SJSA1 (cell line): ENCODE measurements around the gene SLC25A4. TPM values are rescaled to one million over a fixed set of nuclear protein-coding genes. Genes with fewer than 3 reads are reported as not detected.
A peak's percentile ranks its signal among the peaks of the same experiment; 100 is the strongest.
"Not testable (repeated sequence)": the region's sequence is repeated elsewhere in the genome, so short reads cannot be mapped to it uniquely, and the experiment has no call there.

Experiments
- DNase-seq, 2 experiments: peaks; one replicate each; pipeline ENCODE4 v3.0.0-alpha.2; 2015 to 2020; ENCODE audit warnings: low spot score in 2 of 2, low read depth in 1 of 2
- H3K27ac ChIP-seq: fragments of 250-450 bp; sonication (Bioruptor Pico); 2 replicates; pipeline ENCODE4 v1.5.1; 2020; ENCODE audit warnings: mild to moderate bottlenecking, moderate library complexity
- H3K27me3 ChIP-seq: fragments of 250-450 bp; sonication (Bioruptor Pico); replicated peaks from 2 replicates; pipeline ENCODE4 v1.5.1; 2020; ENCODE audit warnings: mild to moderate bottlenecking, moderate library complexity
- H3K36me3 ChIP-seq: fragments of 250-450 bp; sonication (Bioruptor Pico); 2 replicates; pipeline ENCODE4 v1.5.1; 2020; ENCODE audit warnings: mild to moderate bottlenecking
- H3K4me1 ChIP-seq: fragments of 250-450 bp; sonication (Bioruptor Pico); replicated peaks from 2 replicates; pipeline ENCODE4 v1.6.1; 2021; ENCODE audit warnings: mild to moderate bottlenecking
- H3K4me3 ChIP-seq: fragments of 250-450 bp; sonication (Bioruptor Pico); 2 replicates; pipeline ENCODE4 v1.5.1; 2020; ENCODE audit warnings: mild to moderate bottlenecking
- H3K9me3 ChIP-seq: fragments of 250-450 bp; sonication (Bioruptor Pico); replicated peaks from 2 replicates; pipeline ENCODE4 v1.5.1; 2020; ENCODE audit warnings: mild to moderate bottlenecking
- total RNA-seq: library from RNA; depleted of rRNA; stranded (reverse); fragments of >200 nt; shearing (Covaris generic); gene quantifications from 2 replicates; pipeline ENCODE4 v1.2.3, GENCODE V29; 2014

Gene SLC25A4
- total RNA-seq, 1 experiment from 2014 or later: 13.2 TPM

DNA sequence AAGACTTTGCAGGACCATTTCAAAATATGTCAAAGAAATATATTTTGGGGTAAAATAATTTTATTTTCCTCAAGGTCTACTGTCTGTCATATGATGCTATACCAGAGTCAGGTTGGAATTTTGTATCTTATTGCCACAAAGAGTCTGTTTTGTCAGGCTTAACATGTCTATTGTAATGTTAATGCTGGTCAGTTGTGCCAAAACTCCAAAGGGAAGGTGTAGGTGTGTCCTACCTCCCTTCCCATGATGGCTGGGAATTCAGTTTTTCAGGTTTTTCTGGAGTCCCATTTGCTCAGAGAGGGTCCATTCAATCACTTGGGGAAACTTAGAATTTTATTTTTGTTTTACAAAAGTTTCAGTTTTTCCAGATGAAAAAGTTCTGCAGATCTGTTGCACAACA, 33.3 kb upstream of the SLC25A4 start:
- DNase-seq: no peak
- Histone ChIP-seq H3K27ac (no peak overlapping the region), H3K36me3 (no peaks in the 10 kb centered on the region), H3K9me3 (0 out of 2 replicates have a peak, but pooled peaks cover 2% of the 10 kb centered on the region), H3K27me3 (no peaks in the 10 kb centered on the region; the same call in 1 of the 2 replicates), H3K4me3 (no peak overlapping the region), H3K4me1 (peaks cover 24% of the 10 kb centered on the region)

DNA sequence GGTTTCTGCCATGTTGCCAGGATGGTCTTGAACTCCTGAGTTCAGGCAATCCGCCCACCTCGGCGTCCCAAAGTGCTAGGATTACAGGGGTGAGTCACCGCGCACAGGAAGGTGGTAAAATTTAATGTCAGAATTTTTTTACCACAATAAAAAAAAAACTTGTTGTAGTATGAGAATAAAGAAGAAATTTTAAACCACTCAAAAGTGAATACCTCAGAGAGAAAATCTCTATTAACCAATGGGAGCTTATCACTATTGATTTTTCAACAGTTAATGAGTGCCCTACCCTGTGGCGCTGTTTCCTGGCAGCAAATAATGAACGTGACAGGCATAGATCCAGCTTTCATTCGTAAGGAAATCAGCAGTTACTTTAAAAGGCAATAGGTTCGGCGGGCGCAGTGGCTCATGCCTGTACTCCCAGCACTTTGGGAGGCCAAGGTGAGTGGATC, 32.7 kb upstream of the SLC25A4 start:
- no peak overlapping the region for H3K4me3 ChIP-seq
- no peaks in the 10 kb centered on the region for H3K36me3 ChIP-seq
- no peaks in the 10 kb centered on the region; the same call in 1 of the 2 replicates for H3K27me3 ChIP-seq
- H3K9me3 ChIP-seq: 0 out of 2 replicates have a peak, but pooled peaks cover 2% of the 10 kb centered on the region
- peaks cover 24% of the 10 kb centered on the region for H3K4me1 ChIP-seq
- no peak for DNase-seq
- no peak overlapping the region for H3K27ac ChIP-seq

DNA sequence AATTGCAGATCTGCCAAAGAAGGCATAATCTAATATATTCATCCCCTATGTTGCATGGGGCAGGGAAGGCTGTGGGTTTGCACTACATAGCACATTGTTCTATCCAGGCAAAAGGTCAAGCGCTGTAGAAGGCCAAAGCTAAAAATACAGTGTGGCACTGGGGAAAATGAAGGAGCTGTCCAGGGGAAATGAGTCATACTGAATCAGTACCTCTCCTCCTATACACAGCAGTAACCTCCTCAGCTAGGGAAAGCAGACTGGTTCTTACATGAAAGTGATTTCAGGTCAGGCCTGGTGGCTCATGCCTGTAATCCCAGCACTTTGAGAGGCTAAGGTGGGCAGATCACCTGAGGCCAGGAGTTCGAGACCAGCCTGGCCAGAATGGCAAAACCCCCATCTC, 31.0 kb upstream of the SLC25A4 start:
- Histone ChIP-seq H3K27ac (no peak overlapping the region), H3K27me3 (no peaks in the 10 kb centered on the region; the same call in 1 of the 2 replicates), H3K4me1 (peaks cover 24% of the 10 kb centered on the region), H3K36me3 (no peaks in the 10 kb centered on the region), H3K9me3 (0 out of 2 replicates have a peak, but pooled peaks cover 2% of the 10 kb centered on the region), H3K4me3 (no peak overlapping the region)
- DNase-seq: peak; percentile 76 to 81

DNA sequence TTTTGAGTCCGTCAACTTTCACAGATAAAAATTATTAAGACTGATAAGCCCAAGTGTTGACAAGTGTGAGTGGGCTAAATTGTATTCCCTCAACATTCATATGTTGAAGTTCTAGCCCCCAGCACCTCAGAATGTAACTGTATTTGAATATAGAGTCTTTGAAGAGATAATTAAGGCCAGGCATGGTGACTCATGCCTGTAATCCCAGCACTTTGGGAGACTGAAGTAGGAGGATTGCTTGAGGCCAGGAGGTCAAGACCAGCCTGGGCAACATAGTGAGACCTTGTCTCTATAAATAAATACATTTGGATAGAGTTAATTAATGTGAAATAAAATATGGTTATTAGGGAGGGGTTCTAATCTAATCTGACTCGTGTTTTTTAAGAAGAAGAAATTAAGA, 29.7 kb upstream of the SLC25A4 start:
- Histone ChIP-seq H3K4me1 (peaks cover 24% of the 10 kb centered on the region), H3K36me3 (no peaks in the 10 kb centered on the region), H3K27me3 (no peaks in the 10 kb centered on the region; the same call in 1 of the 2 replicates), H3K4me3 (no peak overlapping the region), H3K27ac (no peak overlapping the region), H3K9me3 (0 out of 2 replicates have a peak, but pooled peaks cover 2% of the 10 kb centered on the region)
- no peak for DNase-seq

DNA sequence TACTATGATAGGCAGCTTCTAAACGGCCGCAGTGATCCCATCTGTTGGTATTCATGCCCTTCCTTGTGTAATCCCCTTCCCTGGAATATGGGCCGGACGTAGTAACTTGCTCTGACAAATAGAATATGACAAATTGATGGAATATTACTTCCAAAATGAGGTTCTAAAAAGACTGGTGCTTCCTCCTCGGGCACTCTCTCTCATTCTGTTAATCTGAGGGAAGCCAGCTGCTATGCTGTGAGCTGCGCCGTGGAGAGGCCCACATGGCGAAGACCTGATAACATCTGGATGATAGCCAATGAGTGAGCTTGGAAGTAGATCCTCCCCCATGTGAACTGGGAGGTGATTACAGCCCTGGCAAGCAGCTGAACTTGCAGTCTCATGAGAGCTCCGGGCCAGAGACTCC, 27.2 kb upstream of the SLC25A4 start:
- Histone ChIP-seq H3K9me3 (no peaks in the 10 kb centered on the region), H3K27ac (no peak overlapping the region)
- no peak for DNase-seq

DNA sequence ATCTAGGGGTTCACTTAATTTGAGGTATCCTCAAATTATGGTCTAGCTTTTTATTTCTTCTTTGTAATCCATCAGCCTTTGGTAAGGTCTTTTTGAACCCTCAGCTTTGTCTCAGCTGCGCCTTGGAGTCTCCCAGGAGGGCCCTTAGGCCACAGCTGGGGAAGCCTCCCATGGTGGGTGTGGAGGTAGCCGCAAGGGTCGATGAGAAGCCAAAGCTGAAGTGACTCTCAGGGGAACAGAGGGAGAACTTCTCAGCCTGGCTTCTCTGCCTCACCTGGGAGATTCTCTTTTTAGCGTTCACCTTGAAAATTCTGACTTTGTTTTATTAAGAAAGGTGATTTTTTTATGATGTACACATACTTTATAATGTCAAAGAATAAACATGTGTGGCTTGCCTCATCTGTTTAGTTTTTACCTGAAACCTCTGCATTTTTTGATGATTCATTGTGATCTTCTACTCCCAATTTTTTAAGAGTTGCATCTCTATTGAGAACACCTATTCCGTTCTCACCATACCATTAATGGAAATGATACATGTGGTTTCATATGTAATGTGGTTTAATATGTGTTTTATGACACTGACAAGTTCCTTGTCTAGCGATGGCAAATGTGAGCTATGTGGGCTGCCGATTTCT, 25.6 kb upstream of the SLC25A4 start:
- H3K9me3 ChIP-seq: no peaks in the 10 kb centered on the region

More for the DNA sequence above, 27.2 kb upstream of the SLC25A4 start:
- peaks cover 24% of the 10 kb centered on the region for H3K4me1 ChIP-seq
- H3K36me3 ChIP-seq: no peaks in the 10 kb centered on the region
- H3K4me3 ChIP-seq: no peak overlapping the region
- no peaks in the 10 kb centered on the region for H3K27me3 ChIP-seq

DNA sequence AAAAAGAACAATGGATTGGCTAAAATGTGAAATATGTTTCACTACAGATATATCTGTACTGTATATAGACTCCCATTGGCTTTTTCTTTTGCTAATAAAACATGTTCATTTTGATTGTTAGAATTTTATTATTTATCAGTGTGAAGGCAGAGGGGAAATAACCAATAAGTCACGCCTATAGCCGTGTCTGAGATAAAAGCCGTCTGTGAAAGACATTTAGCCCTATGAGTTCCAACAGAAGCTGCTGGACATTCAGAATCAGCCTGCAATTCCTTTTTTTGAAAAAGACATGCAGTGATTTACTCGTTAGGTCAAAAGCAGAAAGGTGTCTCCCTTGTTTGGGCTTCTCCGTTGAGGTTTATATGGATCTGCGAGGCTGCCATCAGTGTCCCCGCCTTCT, 24.2 kb upstream of the SLC25A4 start:
- peaks cover 5% of the 10 kb centered on the region; the same call in 1 of the 2 replicates for H3K27me3 ChIP-seq

More for the DNA sequence above, 25.6 kb upstream of the SLC25A4 start:
- Histone ChIP-seq H3K36me3 (no peaks in the 10 kb centered on the region), H3K4me3 (no peak overlapping the region), H3K27ac (no peak overlapping the region), H3K4me1 (peaks cover 17% of the 10 kb centered on the region), H3K27me3 (no peaks in the 10 kb centered on the region)
- DNase-seq: no peak

DNA sequence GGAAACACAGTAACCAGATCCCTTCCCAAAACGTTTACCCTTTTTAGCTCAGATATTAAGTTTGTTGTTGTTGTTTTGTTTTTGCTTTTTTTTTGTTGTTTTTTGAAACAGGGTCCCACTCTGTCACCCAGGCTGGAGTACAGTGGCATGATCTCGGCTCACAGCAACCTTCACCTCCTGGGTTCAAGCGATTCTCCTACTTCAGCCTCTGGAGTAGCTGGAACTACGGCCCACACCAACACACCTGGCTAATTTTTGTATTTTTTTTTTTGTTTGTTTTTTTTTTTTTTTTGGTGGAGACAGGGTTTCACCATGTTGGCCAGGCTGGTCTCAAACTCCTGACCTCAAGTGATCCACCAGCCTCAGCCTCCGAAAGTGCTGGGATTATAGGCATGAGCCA, 23.6 kb upstream of the SLC25A4 start:
- H3K4me3 ChIP-seq, H3K27ac ChIP-seq, H3K27me3 ChIP-seq, H3K36me3 ChIP-seq, H3K9me3 ChIP-seq, DNase-seq, H3K4me1 ChIP-seq: not testable (repeated sequence)

More for the DNA sequence above, 24.2 kb upstream of the SLC25A4 start:
- no peak for DNase-seq
- Histone ChIP-seq H3K9me3 (no peaks in the 10 kb centered on the region), H3K27ac (no peak overlapping the region), H3K4me1 (peaks cover 4% of the 10 kb centered on the region; the same call in 1 of the 2 replicates), H3K36me3 (no peaks in the 10 kb centered on the region), H3K4me3 (no peak overlapping the region)

DNA sequence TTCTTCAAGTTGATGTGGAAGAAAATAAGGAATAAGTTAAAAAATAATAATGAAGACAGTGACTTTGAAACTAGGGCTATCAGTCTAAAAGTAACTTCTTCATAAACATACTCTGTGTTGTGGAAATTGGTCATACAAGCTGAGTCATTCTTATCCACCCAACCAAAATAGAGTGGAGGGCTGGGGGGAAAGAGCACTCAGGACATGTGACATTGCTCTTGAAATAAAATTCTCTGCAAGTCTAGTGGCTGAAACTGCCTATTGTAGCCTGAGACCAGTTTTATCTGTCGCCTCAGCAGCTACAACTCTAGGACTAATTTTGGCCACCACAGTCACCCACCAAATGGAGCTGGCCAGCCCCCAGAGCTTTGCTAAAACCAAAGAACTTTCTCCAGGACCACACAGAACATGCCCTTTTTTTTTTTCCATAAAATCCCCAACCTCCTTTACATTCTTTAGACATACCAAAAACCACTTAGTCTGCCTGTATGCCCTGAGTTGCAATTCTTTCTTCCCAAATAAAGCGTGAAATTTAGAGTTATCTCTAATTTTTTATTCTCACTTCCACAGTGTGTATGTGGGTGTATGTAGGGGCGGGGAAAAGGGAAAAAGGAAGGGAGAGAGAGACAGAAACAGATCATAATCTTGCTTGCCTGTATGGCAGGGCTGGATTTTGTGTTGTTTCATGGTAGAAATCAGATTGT, 23.0 kb upstream of the SLC25A4 start:
- no peak for DNase-seq

DNA sequence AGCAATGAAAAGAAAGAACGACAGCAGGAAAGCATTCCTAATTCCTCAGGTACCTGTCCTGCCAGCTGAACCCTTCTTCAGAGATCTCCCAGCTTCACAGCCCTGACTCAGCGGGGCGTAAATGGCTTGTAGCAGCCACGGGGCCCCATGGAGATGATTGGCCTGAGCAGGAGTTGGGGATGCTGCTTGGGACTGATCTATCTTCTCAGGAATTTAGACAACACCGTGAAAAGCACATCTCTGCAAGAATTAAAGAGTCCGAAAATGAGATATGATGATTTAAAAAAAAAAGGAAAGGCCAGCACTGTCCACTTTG, 22.5 kb upstream of the SLC25A4 start:
- no peaks in the 10 kb centered on the region for H3K36me3 ChIP-seq
- no peaks in the 10 kb centered on the region for H3K9me3 ChIP-seq
- no peaks in the 10 kb centered on the region for H3K4me1 ChIP-seq
- H3K27me3 ChIP-seq: peaks cover 8% of the 10 kb centered on the region; the same call in 1 of the 2 replicates
- DNase-seq: no peak
- H3K4me3 ChIP-seq: no peak overlapping the region
- H3K27ac ChIP-seq: no peak overlapping the region

More for the DNA sequence above, 23.0 kb upstream of the SLC25A4 start:
- Histone ChIP-seq H3K4me3 (no peak overlapping the region), H3K9me3 (no peaks in the 10 kb centered on the region), H3K36me3 (no peaks in the 10 kb centered on the region), H3K27me3 (peaks cover 8% of the 10 kb centered on the region; the same call in 1 of the 2 replicates), H3K4me1 (no peaks in the 10 kb centered on the region), H3K27ac (no peak overlapping the region)

DNA sequence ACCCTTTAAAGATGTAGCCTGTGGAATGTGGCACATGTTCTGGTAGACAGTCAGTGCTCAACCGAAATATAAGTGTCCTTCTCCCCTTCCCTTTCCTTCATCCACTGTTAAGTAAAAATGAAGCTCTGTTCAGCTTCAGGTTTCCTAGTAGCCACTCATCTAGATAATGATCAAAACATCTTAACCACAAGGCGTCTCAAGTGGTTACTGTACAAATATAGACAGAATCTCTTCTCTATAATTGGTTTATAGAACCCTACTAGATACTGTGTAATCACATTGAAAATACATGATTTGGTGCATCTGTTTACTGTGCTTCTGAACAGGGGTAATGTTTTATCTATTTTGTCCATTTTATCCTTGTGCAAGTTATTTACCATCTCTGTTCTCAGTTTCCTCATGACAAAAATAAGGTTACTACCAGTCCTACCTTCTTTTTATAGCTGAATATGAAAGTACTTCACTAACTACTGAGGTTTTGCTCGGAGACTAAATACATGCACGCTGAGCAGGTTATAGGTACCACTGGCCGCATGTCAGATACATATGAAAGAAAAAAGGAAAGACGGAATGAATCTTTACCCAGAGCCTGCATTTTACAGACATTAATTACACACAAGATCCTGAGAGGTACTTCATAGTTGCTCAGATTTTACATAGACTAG, 20.3 kb upstream of the SLC25A4 start:
- Histone ChIP-seq H3K36me3 (no peaks in the 10 kb centered on the region), H3K27ac (no peak overlapping the region), H3K4me3 (no peak overlapping the region), H3K4me1 (peaks cover 5% of the 10 kb centered on the region), H3K9me3 (no peaks in the 10 kb centered on the region), H3K27me3 (peaks cover 18% of the 10 kb centered on the region)
- no peak for DNase-seq

DNA sequence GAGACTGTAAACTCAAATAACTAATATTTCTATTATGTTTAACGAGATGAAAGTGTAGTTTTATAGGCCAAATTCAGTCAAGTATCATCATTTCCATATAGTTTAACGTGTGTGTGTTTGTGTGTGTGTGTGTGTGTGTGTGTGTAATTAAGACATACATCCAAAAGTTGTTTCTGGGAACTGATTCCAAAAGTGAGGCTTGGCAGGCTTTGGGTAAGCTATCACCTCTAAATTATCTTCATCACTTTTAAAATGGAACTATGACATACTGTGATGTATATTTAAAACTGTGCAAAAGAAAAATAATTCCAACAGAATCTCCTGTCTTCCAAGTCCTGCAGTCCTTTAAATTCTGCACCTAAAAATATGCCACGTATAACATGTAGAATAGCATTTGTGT, 19.1 kb upstream of the SLC25A4 start:
- Histone ChIP-seq H3K4me1 (peaks cover 14% of the 10 kb centered on the region), H3K4me3 (no peak overlapping the region), H3K27me3 (peaks cover 29% of the 10 kb centered on the region), H3K36me3 (no peaks in the 10 kb centered on the region), H3K27ac (no peak overlapping the region), H3K9me3 (0 out of 2 replicates have a peak, but pooled peaks cover 3% of the 10 kb centered on the region)
- no peak for DNase-seq

DNA sequence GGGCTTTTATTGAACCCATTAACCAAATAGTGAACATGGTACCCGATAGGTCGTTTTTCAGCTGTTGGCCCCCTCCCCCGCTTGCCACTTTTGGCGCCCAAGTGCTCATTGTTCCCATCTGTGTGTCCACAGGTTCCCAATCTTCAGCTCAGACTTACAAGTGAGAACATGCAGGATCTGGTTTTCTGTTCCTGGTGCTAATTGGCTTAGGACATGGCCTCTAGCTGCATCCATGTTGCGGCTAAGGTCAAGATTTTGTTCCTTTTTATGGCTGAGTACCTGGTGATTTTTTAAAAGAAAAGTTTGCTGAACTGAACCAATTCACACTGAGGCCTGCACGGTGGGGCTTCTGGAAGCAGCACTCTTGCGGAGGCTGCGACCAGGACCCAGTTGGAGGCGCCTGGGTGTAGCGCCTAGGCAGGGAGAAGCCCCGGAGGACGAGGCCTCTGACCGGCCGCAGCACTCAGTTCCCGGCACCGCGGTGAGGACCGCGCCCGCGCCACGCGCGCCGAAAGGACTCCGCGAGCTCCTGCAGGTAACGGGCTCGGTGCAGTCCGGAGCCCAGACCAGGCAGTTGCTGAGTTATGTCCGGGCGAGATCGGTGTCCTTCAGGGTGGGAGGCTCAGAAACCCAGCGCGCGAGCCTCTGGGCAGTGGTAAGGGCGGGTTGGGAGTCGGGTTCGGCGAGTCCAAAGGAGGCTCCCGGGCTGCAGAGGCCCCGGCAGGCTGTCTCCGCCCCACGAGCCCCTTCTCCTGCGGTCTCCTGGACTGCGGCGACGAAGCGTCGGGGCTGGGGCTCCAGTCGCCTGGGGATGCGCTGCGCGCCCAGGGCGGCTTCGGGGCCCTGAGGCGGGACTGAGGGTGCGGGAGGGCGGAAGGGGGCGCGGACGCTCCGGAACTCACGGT, 15.8 kb upstream of the SLC25A4 start:
- no peaks in the 10 kb centered on the region for H3K36me3 ChIP-seq
- peaks cover 30% of the 10 kb centered on the region for H3K27me3 ChIP-seq
- 0 out of 2 replicates have a peak, but pooled peaks cover 3% of the 10 kb centered on the region for H3K9me3 ChIP-seq
- peaks cover 14% of the 10 kb centered on the region for H3K4me1 ChIP-seq
- H3K4me3 ChIP-seq: peak overlapping the region; percentile 31
- DNase-seq: no peak
- no peak overlapping the region for H3K27ac ChIP-seq
